Esophagus muscularis mucosa (tissue), 4 donors: Measurements from ENCODE around the gene TP53I3. TPM values are rescaled to one million over a fixed set of nuclear protein-coding genes. Genes with fewer than 3 reads are reported as not detected.
"Not testable (repeated sequence)": the region's sequence is repeated elsewhere in the genome, so short reads cannot be mapped to it uniquely, and the experiment has no call there.

Experiments used
- DNase-seq: peaks from one replicate; pipeline ENCODE4 v3.0.0-alpha.2; 2017; ENCODE audit errors: extremely low spot score
- H3K27ac ChIP-seq, 4 donors: fragments of 200-600 bp; sonication (generic); replicated peaks in 1 of 4; 1 replicate in 3 of 4; 2 replicates in 1 of 4; pipeline ENCODE4 v1.5.1; 2016 to 2019; ENCODE audit warnings: mild to moderate bottlenecking in 1 of 4
- H3K27me3 ChIP-seq, 4 donors: fragments of 200-600 bp; sonication (generic); one replicate each; pipeline versions ENCODE4 v1.5.1 to v1.6.0; 2016 to 2019
- H3K36me3 ChIP-seq, 4 donors: fragments of 200-600 bp; sonication (generic); one replicate each; pipeline ENCODE4 v1.5.1; 2016 to 2019
- H3K4me1 ChIP-seq, 4 donors: fragments of 200-600 bp; sonication (generic); one replicate each; pipeline ENCODE4 v1.5.1; 2016 to 2019
- H3K4me3 ChIP-seq, 4 donors: fragments of 200-600 bp; sonication (generic); 1 replicate in 2 of 4; 2 replicates in 2 of 4; pipeline ENCODE4 v1.5.1; 2016 to 2019; ENCODE audit warnings: mild to moderate bottlenecking in 4 of 4, moderate library complexity in 1 of 4
- H3K9me3 ChIP-seq, 4 donors: fragments of 200-600 bp; sonication (generic); 1 replicate in 3 of 4; 2 replicates in 1 of 4; pipeline ENCODE4 v1.5.1; 2016 to 2019
- CTCF ChIP-seq, 3 experiments: fragments of 200-600 bp in 2 of 3; fragments of 450-650 bp in 1 of 3; sonication (generic) in 2 of 3; IDR thresholded peaks; one replicate each; pipeline ENCODE4 v1.5.1; 2017 to 2019; ENCODE audit warnings: antibody characterized with exemption in 3 of 3, mild to moderate bottlenecking in 2 of 3, moderate library complexity in 1 of 3
- EP300 ChIP-seq: sonication (generic); formaldehyde crosslinking; IDR thresholded peaks from one replicate; pipeline ENCODE4 v1.6.1; 2017; ENCODE audit warnings: antibody characterized with exemption
- POLR2A ChIP-seq: fragments of 450-650 bp; IDR thresholded peaks from one replicate; pipeline ENCODE4 v1.6.1; 2017; ENCODE audit warnings: antibody characterized with exemption, moderate library complexity, mild to moderate bottlenecking, low read depth
- POLR2AphosphoS5 ChIP-seq, 2 donors: sonication (generic); formaldehyde crosslinking; IDR thresholded peaks; one replicate each; pipeline ENCODE4 v1.6.1; 2017; ENCODE audit warnings: antibody characterized with exemption in 2 of 2
- WGBS: methylation state at CpG from one replicate; pipeline ENCODE4 v1.1.5; 2018; 5-methylcytosine and 5-hydroxymethylcytosine counted together
- intact Hi-C: fragments of 100-400 bp; cut with DNase I; formaldehyde crosslinking; loops from one replicate; pipeline ENCODE4 v1.15.1; 2023
- total RNA-seq, 4 donors: library from RNA; depleted of rRNA; stranded (reverse); fragments of >200 nt; gene quantifications; one replicate each; pipeline versions ENCODE4 v1.1.0 to v1.2.1, GENCODE V29; 2016

Gene TP53I3
- total RNA-seq, 4 donors from 2014 or later, result 5.3 to 11.3 (median 9.6) TPM

DNA sequence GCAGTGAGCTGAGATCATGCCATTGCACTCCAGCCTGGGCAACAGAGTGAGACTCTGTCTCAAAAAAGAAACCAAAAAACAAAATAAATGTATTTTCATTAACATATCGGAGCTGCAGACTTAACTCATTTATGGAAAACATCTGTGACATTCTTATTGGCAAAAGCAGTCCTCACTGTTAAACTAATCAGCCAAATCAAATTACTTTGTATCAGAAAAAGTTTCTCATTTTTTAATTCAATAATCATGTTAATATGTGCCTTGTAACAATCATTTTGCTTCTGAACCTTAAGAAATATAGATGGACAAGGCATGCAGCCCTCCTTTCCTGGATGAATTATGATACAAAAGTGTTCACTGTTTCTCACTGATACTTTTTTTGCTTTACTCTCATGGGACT is 18.0 kb upstream of the TP53I3 start:
- WGBS, result 93% methylated on average over 1 of the region's 1 CpG
- Histone ChIP-seq H3K4me1 (no peaks in the 10 kb centered on the region), H3K36me3 (peaks cover 0 to 29% (median 9%) of the 10 kb centered on the region in 4 donors), H3K27ac (no peak overlapping the region), H3K9me3 (no peaks in the 10 kb centered on the region), H3K4me3 (no peak overlapping the region), H3K27me3 (no peaks in the 10 kb centered on the region)
- TF ChIP-seq CTCF (IDR thresholded peaks at IDR 0.05) (no peak), POLR2AphosphoS5 (IDR thresholded peaks at IDR 0.05) (no peak), EP300 (no peak), POLR2A (no peak)
- intact Hi-C loops, result no loop called here
- no peak for DNase-seq

DNA sequence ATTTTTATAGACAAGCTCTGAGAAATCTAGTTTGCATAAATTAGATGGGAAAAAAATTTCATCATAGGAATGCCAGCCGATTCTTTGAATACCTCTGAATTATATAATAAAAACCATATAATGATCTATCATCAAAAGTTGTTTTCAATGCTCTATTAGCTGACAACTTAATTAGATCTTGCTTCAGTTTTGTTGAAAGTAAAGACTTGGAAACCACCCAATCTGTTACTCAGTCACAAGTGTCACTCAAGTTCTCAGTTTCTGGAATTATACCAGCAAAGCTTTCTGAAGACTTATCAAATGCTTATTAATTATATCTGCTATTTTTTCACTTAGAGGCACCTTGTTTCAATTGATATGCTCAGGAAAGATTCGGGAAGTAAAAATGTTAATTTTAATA is 17.4 kb upstream of the TP53I3 start:
- H3K27ac ChIP-seq, result no peak overlapping the region
- 67% methylated on average over 2 of the region's 2 CpGs for WGBS
- DNase-seq, result no peak
- no peaks in the 10 kb centered on the region for H3K9me3 ChIP-seq
- no peaks in the 10 kb centered on the region for H3K4me1 ChIP-seq
- no peaks in the 10 kb centered on the region for H3K27me3 ChIP-seq
- no peak overlapping the region for H3K4me3 ChIP-seq
- no peak for TF ChIP-seq CTCF (IDR thresholded peaks at IDR 0.05)
- TF ChIP-seq POLR2AphosphoS5 (IDR thresholded peaks at IDR 0.05), result no peak
- no peak for TF ChIP-seq POLR2A
- TF ChIP-seq EP300, result no peak
- H3K36me3 ChIP-seq, result peaks cover 0 to 29% (median 9%) of the 10 kb centered on the region in 4 donors
- intact Hi-C loops, result no loop called here

DNA sequence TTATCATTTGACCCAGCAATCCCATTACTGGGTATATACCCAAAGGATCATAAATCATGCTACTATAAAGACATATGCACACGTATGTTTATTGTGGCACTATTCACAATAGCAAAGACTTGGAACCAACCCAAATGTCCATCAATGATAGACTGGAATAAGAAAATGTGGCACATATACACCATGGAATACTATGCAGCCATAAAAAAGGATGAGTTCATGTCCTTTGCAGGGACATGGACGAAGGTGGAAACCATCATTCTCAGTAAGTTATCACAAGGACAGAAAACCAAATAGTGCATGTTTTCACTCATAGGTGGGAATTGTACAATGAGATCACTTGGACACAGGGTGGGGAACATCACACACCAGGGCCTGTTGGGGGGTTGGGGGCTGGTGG is 16.1 kb upstream of the TP53I3 start:
- intact Hi-C loops, H3K27ac ChIP-seq, DNase-seq, H3K4me3 ChIP-seq, H3K27me3 ChIP-seq, H3K9me3 ChIP-seq, H3K4me1 ChIP-seq: not testable (repeated sequence)
- 95% methylated on average over 2 of the region's 2 CpGs for WGBS
- H3K36me3 ChIP-seq, result peaks cover 0 to 39% (median 18%) of the 10 kb centered on the region in 4 donors

DNA sequence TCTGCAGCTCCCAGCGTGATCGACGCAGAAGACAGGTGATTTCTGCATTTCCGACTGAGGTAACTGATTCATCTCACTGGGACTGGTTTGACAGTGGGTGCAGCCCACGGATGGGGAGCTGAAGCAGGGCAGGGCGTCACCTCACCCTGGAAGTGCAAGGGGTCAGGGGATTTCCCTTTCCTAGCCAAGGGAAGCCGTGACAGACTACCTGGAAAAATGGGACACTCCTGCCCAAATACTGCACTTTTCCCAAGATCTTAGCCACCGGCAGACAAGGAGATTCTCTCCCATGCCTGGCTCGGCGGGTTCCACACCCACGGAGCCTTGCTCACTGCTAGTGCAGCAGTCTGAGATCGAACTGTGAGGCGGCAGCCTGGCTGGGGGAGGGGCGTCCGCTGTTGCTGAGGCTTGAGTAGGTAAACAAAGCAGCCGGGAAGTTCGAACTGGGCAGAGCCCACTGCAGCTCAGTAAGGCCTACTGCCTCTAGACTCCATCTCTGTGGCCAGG is 10.6 kb upstream of the TP53I3 start:
- H3K4me1 ChIP-seq, H3K9me3 ChIP-seq, intact Hi-C loops, DNase-seq, H3K27ac ChIP-seq, H3K27me3 ChIP-seq, H3K4me3 ChIP-seq: not testable (repeated sequence)
- peaks cover 9 to 44% (median 23%) of the 10 kb centered on the region in 4 donors for H3K36me3 ChIP-seq
- 82% methylated on average over 11 of the region's 17 CpGs for WGBS

- H3K27ac ChIP-seq, intact Hi-C loops, H3K9me3 ChIP-seq, H3K4me3 ChIP-seq, DNase-seq, H3K27me3 ChIP-seq, H3K4me1 ChIP-seq: not testable (repeated sequence)
- 100% methylated on average over 5 of the region's 5 CpGs for WGBS
- H3K36me3 ChIP-seq, result peaks cover 9 to 48% (median 25%) of the 10 kb centered on the region in 4 donors
These were observed 8.6 kb upstream of the TP53I3 start for GRCh38 chr2:24093270-24093669.

DNA sequence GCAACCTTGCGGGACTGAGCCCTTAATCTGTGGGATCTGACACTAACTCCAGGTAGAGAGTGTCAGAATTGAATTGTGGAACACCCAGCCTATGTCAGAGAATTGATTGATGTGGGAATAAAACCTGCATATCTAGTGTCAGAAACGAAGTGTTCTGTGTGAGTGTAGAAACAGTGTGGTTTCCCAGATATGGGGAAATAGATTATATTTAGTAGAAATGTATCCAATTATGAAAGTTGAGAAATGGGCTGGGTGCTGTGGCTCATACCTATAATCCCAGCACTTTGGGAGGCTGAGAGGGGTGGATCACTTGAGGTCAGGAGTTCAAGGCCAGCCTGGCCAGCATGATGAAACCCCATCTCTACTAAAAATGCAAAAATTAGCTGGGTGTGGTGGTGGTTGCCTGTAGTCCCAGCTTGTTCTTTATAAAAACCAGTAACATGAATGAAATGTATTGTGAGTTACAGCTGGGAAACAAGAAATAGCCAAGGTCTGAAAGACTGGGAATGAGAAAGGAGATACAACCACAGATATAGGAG is 4.3 kb upstream of the TP53I3 start:
- Histone ChIP-seq H3K27ac (no peak overlapping the region), H3K9me3 (no peaks in the 10 kb centered on the region), H3K4me1 (peaks cover 0 to 12% (median 11%) of the 10 kb centered on the region in 4 donors), H3K4me3 (no peak overlapping the region), H3K36me3 (peaks cover 0 to 30% (median 7%) of the 10 kb centered on the region in 4 donors), H3K27me3 (no peaks in the 10 kb centered on the region)
- intact Hi-C loops, result no loop called here
- no peak for DNase-seq
- WGBS, result 78% methylated on average over 2 of the region's 2 CpGs
- TF ChIP-seq CTCF (IDR thresholded peaks at IDR 0.05) (no peak), POLR2AphosphoS5 (IDR thresholded peaks at IDR 0.05) (no peak), EP300 (no peak), POLR2A (no peak)
